ENCODE data around the gene SLC35E1. TPM values are rescaled to one million over a fixed set of nuclear protein-coding genes. Genes with fewer than 3 reads are reported as not detected.
A peak's percentile ranks its signal among the peaks of the same experiment; 100 is the strongest.

The SLC35E1 gene
- total RNA-seq, 5 donors from 2014 or later (not counting 1 experiment from before 2014, with no cell fraction given), result 32.7 to 67.5 (median 36.9) TPM

DNA sequence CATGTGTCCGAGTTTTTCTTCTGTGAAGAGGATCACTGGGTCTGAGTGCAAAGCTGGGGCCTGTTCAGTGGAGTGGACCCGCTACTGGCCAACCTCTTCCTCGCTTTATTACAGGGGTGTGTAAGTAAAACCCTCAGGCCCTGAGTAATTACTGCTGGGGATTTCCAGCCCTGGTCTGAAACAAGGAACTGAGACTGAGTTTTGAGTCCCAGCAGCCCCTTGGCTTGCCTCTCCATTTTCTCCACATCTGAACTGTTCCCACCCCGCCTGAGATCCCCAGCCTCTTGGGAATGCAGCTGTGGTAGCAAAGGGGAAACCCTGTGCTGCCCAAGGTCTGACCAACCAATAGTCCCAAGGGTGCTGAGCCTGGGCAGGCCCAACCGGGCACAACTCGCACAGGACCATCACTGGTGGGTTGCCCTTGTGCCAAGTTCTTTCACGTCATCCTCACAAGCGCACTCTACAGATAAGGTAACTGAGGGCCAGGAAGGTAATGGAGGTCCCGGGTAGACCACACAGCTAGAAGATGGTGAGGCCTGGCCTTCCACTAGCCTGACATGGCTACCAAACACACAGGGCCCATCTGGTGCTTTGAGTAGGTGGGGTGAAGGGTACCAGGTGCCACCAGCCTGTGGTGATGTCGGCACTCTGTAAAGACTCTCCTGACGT, 13.7 kb upstream of the SLC35E1 start:
- ChIA-PET CTCF (no interaction called here), POLR2A (no interaction called here)
- peak overlapping the region; percentile 88 to 90 for H3K27ac Mint-ChIP-seq
- H3K27ac ChIP-seq (ENCODE audit: low read length), result peak overlapping the region; percentile 76
- WGBS (ENCODE audit: insufficient coverage), result 79% methylated on average over 7 of the region's 11 CpGs
- peaks cover 53 to 91% of the 10 kb centered on the region in 2 experiments for H3K4me1 ChIP-seq (ENCODE audit: control insufficient read depth in 1 of 2, extremely low read depth in 1 of 2, insufficient read depth in 2 of 2, low read length in 2 of 2)
- ATAC-seq (replicated peaks in 1 of 4) (no peak), DNase-seq (peak in 2 of 35 experiments; percentile 49 to 65)
- H3K4me3 Mint-ChIP-seq, result peak overlapping the region; percentile 34 to 86 (median 73)
- H3K9me3 Mint-ChIP-seq, result no peaks in the 10 kb centered on the region
- no peaks in the 10 kb centered on the region for H3K9me3 ChIP-seq
- H3K4me1 Mint-ChIP-seq, result peaks cover 74 to 93% (median 89%) of the 10 kb centered on the region in 3 donors
- H3K36me3 ChIP-seq (ENCODE audit: control insufficient read depth in 2 of 2, extremely low read depth in 1 of 2, insufficient read depth in 1 of 2, low read length in 1 of 2), result peaks cover under 1 to 6% of the 10 kb centered on the region in 2 donors
- no peak overlapping the region for H3K4me3 ChIP-seq (ENCODE audit: control insufficient read depth in 1 of 2, extremely low read depth in 1 of 2, low read length in 1 of 2)
- no peaks in the 10 kb centered on the region for H3K36me3 Mint-ChIP-seq
- H3K27me3 ChIP-seq (replicated peaks in 1 of 2; ENCODE audit: control insufficient read depth in 2 of 2, extremely low read depth in 1 of 2, insufficient read depth in 2 of 2, low read length in 1 of 2), result no peaks in the 10 kb centered on the region
- H3K27me3 Mint-ChIP-seq, result no peaks in the 10 kb centered on the region

- Mint-ChIP-seq H3K4me3 (peak overlapping the region; percentile 63 to 86 (median 73)), H3K4me1 (peaks cover 76 to 91% (median 89%) of the 10 kb centered on the region in 3 donors), H3K9me3 (no peaks in the 10 kb centered on the region), H3K27ac (peak overlapping the region; percentile 88 to 90), H3K27me3 (no peaks in the 10 kb centered on the region), H3K36me3 (no peaks in the 10 kb centered on the region)
- H3K27ac ChIP-seq (ENCODE audit: low read length), result peak overlapping the region; percentile 76
- DNase-seq (no peak), ATAC-seq (replicated peaks in 1 of 4) (no peak)
- 43% methylated on average over 5 of the region's 13 CpGs for WGBS (ENCODE audit: insufficient coverage)
- H3K4me3 ChIP-seq (ENCODE audit: control insufficient read depth in 1 of 2, extremely low read depth in 1 of 2, low read length in 1 of 2), result peak overlapping the region in 1 of 2 donors; percentile 40
- POLR2A ChIA-PET, result interaction anchor here in 1 of 2 donors (0.9 to 1.5 kb wide), 2 partner anchors 42 to 261 kb away, joined by 3 to 10 read pairs; partner anchors contain the start of genes KLF2 and MED26
- CTCF ChIA-PET, result interaction anchor here in 1 of 2 donors (1.3 to 1.8 kb wide), 4 partner anchors 12 to 41 kb away, joined by 3 to 11 read pairs (median 5); no protein-coding TSS in a partner anchor
- no peaks in the 10 kb centered on the region for H3K9me3 ChIP-seq
- H3K4me1 ChIP-seq (ENCODE audit: control insufficient read depth in 1 of 2, extremely low read depth in 1 of 2, insufficient read depth in 2 of 2, low read length in 2 of 2), result peaks cover 53 to 96% of the 10 kb centered on the region in 2 experiments
- H3K27me3 ChIP-seq (replicated peaks in 1 of 2; ENCODE audit: control insufficient read depth in 2 of 2, extremely low read depth in 1 of 2, insufficient read depth in 2 of 2, low read length in 1 of 2), result no peaks in the 10 kb centered on the region
- peaks cover 0 to 6% of the 10 kb centered on the region in 2 donors for H3K36me3 ChIP-seq (ENCODE audit: control insufficient read depth in 2 of 2, extremely low read depth in 1 of 2, insufficient read depth in 1 of 2, low read length in 1 of 2)
Measured at GRCh38 chr19:16585094-16585801, 13.0 kb upstream of the SLC35E1 start.

GRCh38 chr19:16584248-16585093, 12.3 kb upstream of the SLC35E1 start:
- 0% methylated on average over 2 of the region's 15 CpGs for WGBS (ENCODE audit: insufficient coverage)
- H3K27ac ChIP-seq (ENCODE audit: low read length), result peak overlapping the region; percentile 76
- ChIA-PET CTCF (interaction anchor here (0.6 to 1.8 kb wide), 10 partner anchors 11 to 185 kb away, joined by 3 to 11 read pairs (median 5); no protein-coding TSS in a partner anchor), POLR2A (interaction anchor here (0.7 to 1.5 kb wide), 7 partner anchors 11 to 260 kb away, joined by 3 to 13 read pairs (median 7); partner anchors contain the start of genes MED26 (in 2 of the 2) and KLF2 (in 1 of the 2))
- no peaks in the 10 kb centered on the region for H3K27me3 ChIP-seq (replicated peaks in 1 of 2; ENCODE audit: control insufficient read depth in 2 of 2, extremely low read depth in 1 of 2, insufficient read depth in 2 of 2, low read length in 1 of 2)
- H3K9me3 ChIP-seq, result no peaks in the 10 kb centered on the region
- Mint-ChIP-seq H3K36me3 (peaks cover under 1% of the 10 kb centered on the region), H3K4me3 (peak overlapping the region; percentile 63 to 86 (median 73)), H3K27me3 (no peaks in the 10 kb centered on the region), H3K9me3 (no peaks in the 10 kb centered on the region), H3K4me1 (peaks cover 83 to 89% (median 88%) of the 10 kb centered on the region in 3 donors), H3K27ac (peak overlapping the region; percentile 88 to 90)
- ATAC-seq (replicated peaks in 1 of 4) (peak; percentile 83 to 86 (median 84)), DNase-seq (peak; percentile 64 to 98 (median 90))
- peaks cover 53 to 90% of the 10 kb centered on the region in 2 experiments for H3K4me1 ChIP-seq (ENCODE audit: control insufficient read depth in 1 of 2, extremely low read depth in 1 of 2, insufficient read depth in 2 of 2, low read length in 2 of 2)
- peaks cover 0 to 8% of the 10 kb centered on the region in 2 donors for H3K36me3 ChIP-seq (ENCODE audit: control insufficient read depth in 2 of 2, extremely low read depth in 1 of 2, insufficient read depth in 1 of 2, low read length in 1 of 2)
- peak overlapping the region; percentile 40 to 58 for H3K4me3 ChIP-seq (ENCODE audit: control insufficient read depth in 1 of 2, extremely low read depth in 1 of 2, low read length in 1 of 2)

DNA sequence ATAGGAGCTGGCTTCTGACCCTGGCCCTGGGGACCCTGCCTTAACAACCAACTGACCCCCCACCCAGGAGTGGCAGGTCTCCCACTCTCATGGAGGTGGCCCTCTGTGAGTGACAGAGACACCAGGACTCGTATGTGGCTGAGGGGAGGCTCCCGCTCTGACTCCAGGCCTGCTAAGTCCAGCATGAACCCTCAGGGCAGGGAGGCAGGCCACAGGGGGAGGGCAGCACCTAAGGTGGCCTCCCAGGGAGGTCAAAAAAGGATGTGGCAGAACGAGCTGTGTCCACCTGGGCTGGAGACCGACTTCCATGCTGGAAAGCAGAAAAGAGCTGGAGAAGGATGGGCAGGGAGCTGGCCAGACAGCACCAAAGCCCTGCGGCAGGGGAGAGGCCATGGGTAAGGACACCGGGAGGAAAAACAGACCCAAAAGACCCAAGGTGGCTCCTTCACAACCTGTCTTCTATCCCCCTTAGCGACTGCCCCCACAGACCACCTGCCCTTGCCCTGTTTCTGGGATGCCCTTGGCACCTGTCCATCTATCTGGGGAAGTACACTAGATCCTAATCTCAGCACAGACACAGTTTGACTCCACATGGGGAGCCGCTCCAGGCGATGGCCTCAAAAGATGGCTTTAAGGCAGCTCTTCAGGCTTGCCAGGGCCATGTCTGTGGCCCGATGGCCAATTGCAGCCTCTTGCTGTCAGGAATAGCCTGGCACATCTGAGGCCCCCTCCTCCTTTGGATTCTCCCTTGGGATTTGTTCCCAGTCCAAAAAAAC, 10.5 kb upstream of the SLC35E1 start:
- 92% methylated on average over 10 of the region's 10 CpGs for WGBS (ENCODE audit: insufficient coverage)
- H3K27me3 Mint-ChIP-seq, result no peaks in the 10 kb centered on the region
- CTCF ChIA-PET, result no interaction called here
- peak overlapping the region in 2 of 3 donors; percentile 28 to 50 for H3K4me3 Mint-ChIP-seq
- DNase-seq (no peak), ATAC-seq (replicated peaks in 1 of 4) (no peak)
- peak overlapping the region; percentile 88 to 90 for H3K27ac Mint-ChIP-seq
- H3K36me3 Mint-ChIP-seq, result peaks cover 9% of the 10 kb centered on the region
- Histone ChIP-seq H3K27me3 (replicated peaks in 1 of 2; ENCODE audit: control insufficient read depth in 2 of 2, extremely low read depth in 1 of 2, insufficient read depth in 2 of 2, low read length in 1 of 2) (no peaks in the 10 kb centered on the region), H3K9me3 (no peaks in the 10 kb centered on the region), H3K27ac (ENCODE audit: low read length) (peak overlapping the region; percentile 61), H3K4me1 (ENCODE audit: control insufficient read depth in 1 of 2, extremely low read depth in 1 of 2, insufficient read depth in 2 of 2, low read length in 2 of 2) (peaks cover 38 to 75% of the 10 kb centered on the region in 2 experiments), H3K36me3 (ENCODE audit: control insufficient read depth in 2 of 2, extremely low read depth in 1 of 2, insufficient read depth in 1 of 2, low read length in 1 of 2) (peaks cover 0 to 24% of the 10 kb centered on the region in 2 donors), H3K4me3 (ENCODE audit: control insufficient read depth in 1 of 2, extremely low read depth in 1 of 2, low read length in 1 of 2) (no peak overlapping the region)
- POLR2A ChIA-PET, result no interaction called here
- peaks cover 73 to 81% (median 79%) of the 10 kb centered on the region in 3 donors for H3K4me1 Mint-ChIP-seq
- no peaks in the 10 kb centered on the region for H3K9me3 Mint-ChIP-seq

DNA sequence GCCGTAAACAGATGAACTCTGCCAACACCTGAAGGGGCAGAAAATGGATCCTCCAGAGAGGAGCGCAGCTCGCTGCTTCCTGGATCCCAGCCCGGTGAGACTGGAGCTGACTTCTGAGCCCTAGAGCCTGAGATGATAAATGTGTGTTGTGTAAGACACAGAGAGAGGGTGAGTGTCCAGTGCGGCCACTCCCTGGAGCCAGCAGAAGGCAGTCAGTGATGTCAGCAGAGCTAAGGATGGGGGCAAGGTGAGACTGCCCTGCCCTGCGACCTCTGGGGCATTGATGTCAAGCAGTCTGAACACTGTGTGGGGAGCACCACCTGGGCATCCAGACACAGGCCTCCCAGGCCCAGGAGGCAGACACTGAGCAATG, 9.7 kb upstream of the SLC35E1 start:
- no peaks in the 10 kb centered on the region for H3K9me3 ChIP-seq
- H3K4me1 Mint-ChIP-seq, result peaks cover 66 to 76% (median 73%) of the 10 kb centered on the region in 3 donors
- 95% methylated on average over 5 of the region's 6 CpGs for WGBS (ENCODE audit: insufficient coverage)
- ATAC-seq (replicated peaks in 1 of 4) (no peak), DNase-seq (no peak)
- CTCF ChIA-PET, result no interaction called here
- H3K27ac ChIP-seq (ENCODE audit: low read length), result peak overlapping the region; percentile 7
- peak overlapping the region in 1 of 2 donors; percentile 74 for H3K27ac Mint-ChIP-seq
- H3K4me3 ChIP-seq (ENCODE audit: control insufficient read depth in 1 of 2, extremely low read depth in 1 of 2, low read length in 1 of 2), result no peak overlapping the region
- peaks cover 31 to 68% of the 10 kb centered on the region in 2 experiments for H3K4me1 ChIP-seq (ENCODE audit: control insufficient read depth in 1 of 2, extremely low read depth in 1 of 2, insufficient read depth in 2 of 2, low read length in 2 of 2)
- H3K27me3 ChIP-seq (replicated peaks in 1 of 2; ENCODE audit: control insufficient read depth in 2 of 2, extremely low read depth in 1 of 2, insufficient read depth in 2 of 2, low read length in 1 of 2), result no peaks in the 10 kb centered on the region
- no peaks in the 10 kb centered on the region for H3K27me3 Mint-ChIP-seq
- H3K9me3 Mint-ChIP-seq, result no peaks in the 10 kb centered on the region
- peak overlapping the region in 1 of 3 donors; percentile 50 for H3K4me3 Mint-ChIP-seq
- peaks cover 9% of the 10 kb centered on the region for H3K36me3 Mint-ChIP-seq
- POLR2A ChIA-PET, result no interaction called here
- peaks cover 2 to 28% of the 10 kb centered on the region in 2 donors for H3K36me3 ChIP-seq (ENCODE audit: control insufficient read depth in 2 of 2, extremely low read depth in 1 of 2, insufficient read depth in 1 of 2, low read length in 1 of 2)
